ENCODE results near the gene TRPV3. TPM values are rescaled to one million over a fixed set of nuclear protein-coding genes. Genes with fewer than 3 reads are reported as not detected.
"Not testable (repeated sequence)": the region's sequence is repeated elsewhere in the genome, so short reads cannot be mapped to it uniquely, and the experiment has no call there.

The TRPV3 gene
- total and polyA plus RNA-seq, 3 donors from 2014 or later = 6.6 to 37.2 (median 19.8) TPM

GRCh38 chr17:3514873-3515272 lies 42.7 kb downstream of the TRPV3 start:
- WGBS, 2 donors = 79 to 92% methylated on average over 9 of the region's 9 CpGs
- Histone ChIP-seq H3K4me1 (peaks cover 14% of the 10 kb centered on the region), H3K36me3 (ENCODE audit: low read depth, missing control alignments) (no peaks in the 10 kb centered on the region), H3K4me3 (no peak overlapping the region), H3K27me3 (no peaks in the 10 kb centered on the region), H3K9me3 (no peaks in the 10 kb centered on the region), H3K27ac (no peak overlapping the region)
- no peak for DNase-seq
- TF ChIP-seq CTCF (IDR thresholded peaks at IDR 0.05) (no peak), POLR2A (IDR thresholded peaks at IDR 0.05) (no peak)
- intact Hi-C loops (cut with DNase I; ENCODE audit: low total_unique reads) = no loop called here

- H3K4me1 ChIP-seq = peaks cover 14% of the 10 kb centered on the region
- H3K36me3 ChIP-seq (ENCODE audit: low read depth, missing control alignments); DNase-seq; H3K4me3 ChIP-seq; intact Hi-C loops (cut with DNase I; ENCODE audit: low total_unique reads); H3K9me3 ChIP-seq; H3K27me3 ChIP-seq; H3K27ac ChIP-seq: not testable (repeated sequence)
- 74 to 82% methylated on average over 11 of the region's 11 CpGs for WGBS, 2 donors
These were observed 43.4 kb downstream of the TRPV3 start for GRCh38 chr17:3514167-3514566.

- peak overlapping the region; percentile 55 to 77 for H3K27ac ChIP-seq
- 44 to 74% methylated on average over 18 to 23 of the region's 23 CpGs for WGBS, 2 donors
- no peak overlapping the region for H3K4me3 ChIP-seq
- H3K27me3 ChIP-seq = no peaks in the 10 kb centered on the region
- H3K4me1 ChIP-seq = peaks cover 14% of the 10 kb centered on the region
- TF ChIP-seq POLR2A (IDR thresholded peaks at IDR 0.05) (no peak), CTCF (IDR thresholded peaks at IDR 0.05) (no peak)
- DNase-seq = peak; percentile 59
- no peaks in the 10 kb centered on the region for H3K36me3 ChIP-seq (ENCODE audit: low read depth, missing control alignments)
- intact Hi-C loops (cut with DNase I; ENCODE audit: low total_unique reads) = no loop called here
- no peaks in the 10 kb centered on the region for H3K9me3 ChIP-seq
These were observed 44.1 kb downstream of the TRPV3 start for GRCh38 chr17:3513305-3514035.

GRCh38 chr17:3512505-3513171 lies 45.0 kb downstream of the TRPV3 start:
- H3K4me3 ChIP-seq = no peak overlapping the region
- 36 to 38% methylated on average over 20 of the region's 20 CpGs for WGBS, 2 donors
- H3K9me3 ChIP-seq = no peaks in the 10 kb centered on the region
- peak overlapping the region; percentile 55 to 77 for H3K27ac ChIP-seq
- H3K4me1 ChIP-seq = peaks cover 14% of the 10 kb centered on the region
- no peaks in the 10 kb centered on the region for H3K36me3 ChIP-seq (ENCODE audit: low read depth, missing control alignments)
- TF ChIP-seq CTCF (IDR thresholded peaks at IDR 0.05) (no peak), POLR2A (IDR thresholded peaks at IDR 0.05) (no peak)
- peak; percentile 69 for DNase-seq
- H3K27me3 ChIP-seq = no peaks in the 10 kb centered on the region
- intact Hi-C loops (cut with DNase I; ENCODE audit: low total_unique reads) = no loop called here

- Histone ChIP-seq H3K4me1 (peaks cover 14% of the 10 kb centered on the region), H3K36me3 (ENCODE audit: low read depth, missing control alignments) (no peaks in the 10 kb centered on the region), H3K9me3 (no peaks in the 10 kb centered on the region), H3K4me3 (no peak overlapping the region), H3K27ac (peak overlapping the region; percentile 55 to 77), H3K27me3 (no peaks in the 10 kb centered on the region)
- no peak for DNase-seq
- 54 to 70% methylated on average over 7 of the region's 8 CpGs for WGBS, 2 donors
- TF ChIP-seq POLR2A (IDR thresholded peaks at IDR 0.05) = no peak
- TF ChIP-seq CTCF (IDR thresholded peaks at IDR 0.05) = no peak
- intact Hi-C loops (cut with DNase I; ENCODE audit: low total_unique reads) = no loop called here
These were observed 45.6 kb downstream of the TRPV3 start for GRCh38 chr17:3511852-3512504.
